GM12878 (cell line): ENCODE results near the gene CCNY. TPM values are rescaled to one million over a fixed set of nuclear protein-coding genes. Genes with fewer than 3 reads are reported as not detected.

Experiments used
- ATAC-seq: fragments of 200-7000 bp; cut with Tn5 transposase; 3 replicates; pipeline ENCODE4 v1.9.1; 2020; ENCODE audit warnings: mild to moderate bottlenecking, moderate library complexity
- BruUV-seq: library from RNA; stranded (reverse); fragments of 400-500 nt; replicated peaks from 2 replicates; lab custom pipeline; 2021; lab: Mats Ljungman, UMichigan
- CTCF ChIA-PET: fragments of 300-600 bp; sonication (Branson Sonifier 250); formaldehyde crosslinking; extraction: SDS; loops from one replicate; lab custom pipeline; 2021; ENCODE audit warnings: inconsistent platforms; lab: Yijun Ruan, JAX
- POLR2A ChIA-PET: fragments of 350-600 bp; formaldehyde crosslinking; extraction: SDS; loops from one replicate; lab custom pipeline; 2021; ENCODE audit warnings: inconsistent platforms; lab: Charles Lee
- RAD21 ChIA-PET: fragments of 300-600 bp; sonication (Branson Sonifier 250); formaldehyde crosslinking; loops from one replicate; lab custom pipeline; 2023; ENCODE audit warnings: antibody characterized with exemption; ENCODE audit not compliant: unreplicated experiment; lab: Charles Lee
- SMC1A ChIA-PET: fragments of 300-600 bp; sonication (Branson Sonifier 250); formaldehyde crosslinking; loops from one replicate; lab custom pipeline; 2023; ENCODE audit not compliant: unreplicated experiment, uncharacterized antibody; lab: Charles Lee
- DNase-seq: peaks from one replicate; pipeline ENCODE4 v3.0.0-alpha.2; 2011; ENCODE audit warnings: low read depth, low spot score
- FAIRE-seq: peaks from 3 replicates; lab custom pipeline; 2011; peaks lifted over from hg19 to GRCh38; lab: Jason Lieb, UNC
- H2AFZ ChIP-seq: 2 replicates; pipeline ENCODE4 v1.6.0; 2011; ENCODE audit warnings: low read depth, low read length, control low read depth; ENCODE audit not compliant: control insufficient read depth
- H3K27ac ChIP-seq: 2 replicates; pipeline ENCODE4 v1.5.1; 2011; ENCODE audit warnings: control low read depth; ENCODE audit not compliant: control insufficient read depth, insufficient read depth
- H3K27me3 ChIP-seq, 2 experiments: replicated peaks in 1 of 2; 2 replicates each; pipeline versions ENCODE4 v1.6.0 to v1.6.1; 2011; ENCODE audit warnings: low read length in 1 of 2; ENCODE audit not compliant: control insufficient read depth in 2 of 2, insufficient read depth in 2 of 2
- H3K36me3 ChIP-seq, 2 experiments: 2 replicates each; pipeline ENCODE4 v1.5.1; 2011; ENCODE audit warnings: low read length in 1 of 2; ENCODE audit not compliant: control insufficient read depth in 2 of 2, insufficient read depth in 2 of 2
- H3K4me1 ChIP-seq: 2 replicates; pipeline ENCODE4 v1.6.1; 2011; ENCODE audit warnings: mild to moderate bottlenecking, low read length, moderate library complexity, mixed read lengths; ENCODE audit not compliant: control insufficient read depth, insufficient read depth
- H3K4me2 ChIP-seq: 2 replicates; pipeline ENCODE4 v1.6.0; 2011; ENCODE audit warnings: control low read depth; ENCODE audit not compliant: control insufficient read depth, insufficient read depth
- H3K4me3 ChIP-seq: fragments of 200-600 bp; sonication (generic); 2 replicates; pipeline ENCODE4 v1.5.1; 2016
- H3K79me2 ChIP-seq: 2 replicates; pipeline ENCODE4 v1.6.0; 2011; ENCODE audit warnings: low read length; ENCODE audit not compliant: control insufficient read depth, insufficient read depth
- H3K9ac ChIP-seq: 2 replicates; pipeline ENCODE4 v1.8.0; 2011; ENCODE audit warnings: low read length, control low read depth, mixed read lengths; ENCODE audit not compliant: control insufficient read depth, insufficient read depth
- H3K9me3 ChIP-seq: replicated peaks from 3 replicates; pipeline ENCODE4 v1.5.1; 2011; ENCODE audit warnings: mild to moderate bottlenecking, low read length; ENCODE audit not compliant: control insufficient read depth, insufficient read depth
- H4K20me1 ChIP-seq: 2 replicates; pipeline ENCODE4 v1.6.0; 2011; ENCODE audit not compliant: control insufficient read depth, insufficient read depth
- CBFB ChIP-seq: IDR thresholded peaks from 2 replicates; pipeline ENCODE4 v1.6.1; 2016; ENCODE audit warnings: antibody characterized with exemption, low read depth
- CREM ChIP-seq: IDR thresholded peaks from 2 replicates; pipeline ENCODE4 v1.6.1; 2014; ENCODE audit warnings: antibody characterized with exemption, low read depth
- EED ChIP-seq: sonication (generic); IDR thresholded peaks from 2 replicates; pipeline ENCODE4 v1.6.1; 2016; ENCODE audit warnings: antibody characterized with exemption, low read depth
- FOXM1 ChIP-seq: IDR thresholded peaks from 2 replicates; pipeline ENCODE4 v1.6.1; 2012; ENCODE audit warnings: low read depth, mild to moderate bottlenecking, inconsistent platforms, low read length, moderate library complexity
- HDAC6 ChIP-seq: fragments of 200-600 bp; sonication (generic); IDR thresholded peaks from one replicate; pipeline ENCODE4 v1.8.0; 2017; ENCODE audit warnings: antibody characterized with exemption; ENCODE audit not compliant: unreplicated experiment
- IKZF1 ChIP-seq: fragments of 450-650 bp; conservative IDR thresholded peaks from 2 replicates; pipeline ENCODE4 v1.6.1; 2017; ENCODE audit warnings: antibody characterized with exemption, mild to moderate bottlenecking
- RAD21 ChIP-seq: IDR thresholded peaks from 2 replicates; pipeline ENCODE4 v1.6.1; 2011; ENCODE audit warnings: mild to moderate bottlenecking, low read depth, low read length, moderate library complexity; ENCODE audit not compliant: insufficient read depth
- STAT1 ChIP-seq: fragments of 450-650 bp; conservative IDR thresholded peaks from 2 replicates; pipeline ENCODE4 v1.6.1; 2014; ENCODE audit warnings: antibody characterized with exemption, mild to moderate bottlenecking
- SUPT20H ChIP-seq: IDR thresholded peaks from 2 replicates; pipeline ENCODE4 v1.6.1; 2011; ENCODE audit warnings: low read depth, mild to moderate bottlenecking, low read length, moderate library complexity, borderline replicate concordance; ENCODE audit not compliant: control insufficient read depth
- TCF12 ChIP-seq: IDR thresholded peaks from 2 replicates; pipeline ENCODE4 v1.6.1; 2011; ENCODE audit warnings: low read depth, mild to moderate bottlenecking, low read length
- ZNF622 ChIP-seq: fragments of 450-650 bp; IDR thresholded peaks from 2 replicates; pipeline ENCODE4 v1.6.1; 2017; ENCODE audit warnings: mild to moderate bottlenecking, inconsistent platforms
- ZZZ3 ChIP-seq: IDR thresholded peaks from 2 replicates; pipeline ENCODE4 v1.6.1; 2011; ENCODE audit warnings: low read depth; ENCODE audit not compliant: control insufficient read depth, insufficient read length
- whole genome bisulfite sequencing: methylation state at CpG from one replicate; pipeline ENCODE4 v1.1.6; 2016; ENCODE audit warnings: low lambda C conversion rate; ENCODE audit not compliant: insufficient replicate concordance, insufficient coverage; ENCODE audit errors: missing lambda C conversion rate; 5-methylcytosine and 5-hydroxymethylcytosine counted together
- in situ Hi-C: fragments of 300-500 bp; cut with MboI; formaldehyde crosslinking; loops from 9 replicates; pipeline ENCODE4 v1.14.3; 2018; ENCODE audit warnings: mixed read lengths
- intact Hi-C: fragments of 100-400 bp; cut with micrococcal nuclease; formaldehyde crosslinking; loops from one replicate; pipeline ENCODE4 v1.14.2; 2022; ENCODE audit not compliant: unreplicated experiment
- polyA plus RNA-seq, 11 experiments: library from polyadenylated mRNA; depleted of rRNA in 4 of 11; unstranded in 6 of 11; stranded (reverse) in 5 of 11; fragments of >200 nt; fragmentation: Nextera tagmentation in 4 of 11; fragmentation: Illumina TruSeq in 1 of 11; extraction: Ambion mirVana in 4 of 11; extraction: Trizol in 1 of 11; gene quantifications; 1 replicate in 1 of 11; 2 replicates in 10 of 11; pipeline versions ENCODE4 v1.2.1 to v1.2.3, GENCODE V29; 2011 to 2016; ENCODE audit warnings: inconsistent platforms in 2 of 11, missing spikeins in 2 of 11, low read depth in 1 of 11
- total RNA-seq, 4 experiments: library from RNA; depleted of rRNA in 3 of 4; stranded (reverse); fragments of >200 nt in 3 of 4; fragmentation: Illumina TruSeq in 1 of 4; extraction: Trizol in 1 of 4; gene quantifications; 2 replicates each; pipeline versions ENCODE4 v1.2.1 to v1.2.3, GENCODE V29; 2013 to 2021
- TF ChIP-seq, protein P1 (sequence below): fragments of 450-650 bp; IDR thresholded peaks from 2 replicates; pipeline ENCODE4 v1.6.1; 2017; ENCODE audit warnings: low read depth, mild to moderate bottlenecking, moderate library complexity
- TF ChIP-seq, protein P2 (sequence below): IDR thresholded peaks from 2 replicates; pipeline ENCODE4 v1.6.1; 2012; ENCODE audit warnings: low read length, inconsistent platforms

The CCNY gene
- total and polyA plus RNA-seq, 10 of the 15 experiments (the other 5 are each of a cell fraction or from before 2014, with no cell fraction given), result 3.6 to 50.0 (median 26.1) TPM

DNA sequence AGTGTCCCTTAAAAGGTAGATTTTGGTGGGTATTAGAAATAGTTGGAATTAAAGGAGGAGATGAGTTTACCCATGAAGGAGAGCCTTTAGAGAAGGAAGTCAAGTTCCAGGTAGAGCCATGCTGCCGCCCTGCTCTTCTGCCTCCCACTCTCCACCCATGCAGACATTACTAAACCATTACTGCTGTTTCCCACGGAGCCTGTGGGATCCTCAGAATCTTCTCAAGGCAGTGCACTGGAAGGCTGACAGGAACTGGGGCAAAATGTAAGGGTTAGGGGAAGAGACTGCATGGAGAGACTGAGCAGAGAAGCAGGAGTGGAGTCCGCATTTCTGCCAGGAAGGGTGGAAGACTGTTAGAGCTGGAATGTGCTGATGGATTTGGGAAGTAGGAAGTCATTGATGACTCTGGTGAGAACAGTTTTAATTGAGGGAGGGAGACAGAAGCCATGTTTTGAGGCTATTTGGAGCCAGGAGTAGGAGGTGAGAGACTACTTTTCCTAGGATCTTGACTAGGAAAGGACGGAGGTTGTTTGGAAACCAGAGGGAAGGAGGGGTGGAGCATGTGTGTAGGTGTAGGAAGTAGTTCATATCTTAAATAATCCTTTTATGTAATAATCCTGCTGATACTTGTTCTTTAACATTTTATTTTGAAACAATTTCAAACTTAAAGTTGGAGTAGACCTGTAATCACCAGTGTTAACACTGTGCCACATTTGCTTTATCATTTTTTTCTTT is 109.0 kb downstream of the CCNY start:
- no peak for ATAC-seq
- Histone ChIP-seq H3K27ac (no peak overlapping the region), H3K27me3 (no peaks in the 10 kb centered on the region), H3K9ac (no peak overlapping the region), H3K4me3 (no peak overlapping the region), H2AFZ (no peak overlapping the region), H3K36me3 (no peaks in the 10 kb centered on the region), H3K79me2 (peaks cover 13% of the 10 kb centered on the region), H4K20me1 (no peaks in the 10 kb centered on the region), H3K4me1 (peaks cover 15% of the 10 kb centered on the region), H3K9me3 (peaks cover 21% of the 10 kb centered on the region), H3K4me2 (no peak overlapping the region)
- no TSS peak for BruUV-seq
- SMC1A ChIA-PET, result no interaction called here
- intact Hi-C loops, result no loop called here
- CTCF ChIA-PET, result no interaction called here
- TF ChIP-seq IKZF1 (no peak), STAT1 (no peak), CREM (no peak), HDAC6 (no peak), CBFB (no peak), ZZZ3 (no peak), FOXM1 (no peak), SUPT20H (no peak), TCF12 (no peak), ZNF622 (no peak), RAD21 (no peak), EED (no peak)
- TF ChIP-seq, protein P1, sequence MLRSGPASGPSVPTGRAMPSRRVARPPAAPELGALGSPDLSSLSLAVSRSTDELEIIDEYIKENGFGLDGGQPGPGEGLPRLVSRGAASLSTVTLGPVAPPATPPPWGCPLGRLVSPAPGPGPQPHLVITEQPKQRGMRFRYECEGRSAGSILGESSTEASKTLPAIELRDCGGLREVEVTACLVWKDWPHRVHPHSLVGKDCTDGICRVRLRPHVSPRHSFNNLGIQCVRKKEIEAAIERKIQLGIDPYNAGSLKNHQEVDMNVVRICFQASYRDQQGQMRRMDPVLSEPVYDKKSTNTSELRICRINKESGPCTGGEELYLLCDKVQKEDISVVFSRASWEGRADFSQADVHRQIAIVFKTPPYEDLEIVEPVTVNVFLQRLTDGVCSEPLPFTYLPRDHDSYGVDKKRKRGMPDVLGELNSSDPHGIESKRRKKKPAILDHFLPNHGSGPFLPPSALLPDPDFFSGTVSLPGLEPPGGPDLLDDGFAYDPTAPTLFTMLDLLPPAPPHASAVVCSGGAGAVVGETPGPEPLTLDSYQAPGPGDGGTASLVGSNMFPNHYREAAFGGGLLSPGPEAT, result no peak
- TF ChIP-seq, protein P2, sequence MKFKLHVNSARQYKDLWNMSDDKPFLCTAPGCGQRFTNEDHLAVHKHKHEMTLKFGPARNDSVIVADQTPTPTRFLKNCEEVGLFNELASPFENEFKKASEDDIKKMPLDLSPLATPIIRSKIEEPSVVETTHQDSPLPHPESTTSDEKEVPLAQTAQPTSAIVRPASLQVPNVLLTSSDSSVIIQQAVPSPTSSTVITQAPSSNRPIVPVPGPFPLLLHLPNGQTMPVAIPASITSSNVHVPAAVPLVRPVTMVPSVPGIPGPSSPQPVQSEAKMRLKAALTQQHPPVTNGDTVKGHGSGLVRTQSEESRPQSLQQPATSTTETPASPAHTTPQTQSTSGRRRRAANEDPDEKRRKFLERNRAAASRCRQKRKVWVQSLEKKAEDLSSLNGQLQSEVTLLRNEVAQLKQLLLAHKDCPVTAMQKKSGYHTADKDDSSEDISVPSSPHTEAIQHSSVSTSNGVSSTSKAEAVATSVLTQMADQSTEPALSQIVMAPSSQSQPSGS, result no peak
- 98% methylated on average over 4 of the region's 4 CpGs for WGBS
- FAIRE-seq, result peak; percentile 35
- in situ Hi-C loops, result no loop called here
- RAD21 ChIA-PET, result no interaction called here
- no peak for DNase-seq
- POLR2A ChIA-PET, result no interaction called here
